Measurements from ENCODE around the gene ASB6.

Gene ASB6, protein sequence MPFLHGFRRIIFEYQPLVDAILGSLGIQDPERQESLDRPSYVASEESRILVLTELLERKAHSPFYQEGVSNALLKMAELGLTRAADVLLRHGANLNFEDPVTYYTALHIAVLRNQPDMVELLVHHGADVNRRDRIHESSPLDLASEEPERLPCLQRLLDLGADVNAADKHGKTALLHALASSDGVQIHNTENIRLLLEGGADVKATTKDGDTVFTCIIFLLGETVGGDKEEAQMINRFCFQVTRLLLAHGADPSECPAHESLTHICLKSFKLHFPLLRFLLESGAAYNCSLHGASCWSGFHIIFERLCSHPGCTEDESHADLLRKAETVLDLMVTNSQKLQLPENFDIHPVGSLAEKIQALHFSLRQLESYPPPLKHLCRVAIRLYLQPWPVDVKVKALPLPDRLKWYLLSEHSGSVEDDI

DNA sequence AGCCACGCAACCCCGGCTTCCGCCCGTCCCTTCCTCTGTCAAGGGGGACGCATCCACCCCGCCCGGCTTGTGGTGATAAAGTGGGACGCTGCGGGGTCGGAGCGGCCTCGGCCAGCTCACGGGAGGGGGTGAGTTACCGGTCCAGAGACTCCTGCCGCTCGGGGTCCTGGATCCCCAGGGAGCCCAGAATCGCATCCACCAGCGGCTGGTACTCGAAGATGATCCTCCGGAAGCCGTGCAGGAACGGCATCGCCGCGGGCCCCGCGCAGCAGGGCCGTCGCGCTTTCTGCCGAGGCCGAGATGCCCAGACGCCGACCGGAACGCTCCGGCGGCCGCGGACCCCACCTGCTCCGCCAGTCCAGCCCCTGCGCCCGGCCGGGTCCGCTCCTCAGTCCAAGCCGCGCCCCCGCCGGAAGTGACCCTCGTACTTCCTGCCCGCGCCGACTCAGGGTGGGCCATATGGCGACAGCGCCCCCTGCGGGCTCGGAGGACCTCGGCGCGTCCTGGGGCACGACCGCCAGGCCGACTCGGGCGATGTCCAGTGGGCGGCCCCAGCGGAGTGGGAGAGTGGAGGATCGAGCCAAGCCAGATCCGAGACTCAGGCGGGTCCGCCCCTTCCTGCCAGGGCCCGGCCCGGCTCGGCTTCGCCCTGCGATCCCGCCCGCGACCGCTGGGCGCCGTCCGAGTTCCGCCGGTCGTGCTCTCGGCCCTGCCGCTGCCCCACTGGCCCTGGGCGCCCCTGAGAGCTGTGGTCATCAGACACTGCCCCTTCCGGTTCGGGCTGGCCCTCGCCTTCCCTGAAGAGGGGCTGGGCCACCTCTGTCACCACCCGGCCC, at the start of gene ASB6:
Gene ASB6 (minus strand): TSS at position 402 of the 836 bp plus-strand sequence. CDS start 152 bp downstream, at position 250.
- DNase-seq (ENCODE audit: extremely low spot score): peak; percentile 99
- no peak for TF ChIP-seq LEF1 (IDR thresholded peaks at IDR 0.05; ENCODE audit: borderline replicate concordance)
- no peak for TF ChIP-seq ARNT (IDR thresholded peaks at IDR 0.05)
- no peak for TF ChIP-seq L3MBTL2 (conservative IDR thresholded peaks at IDR 0.05)
- no peak for TF ChIP-seq CTBP1 (IDR thresholded peaks at IDR 0.05; ENCODE audit: borderline replicate concordance)
- TF ChIP-seq ELF4 (IDR thresholded peaks at IDR 0.05): no peak
- TF ChIP-seq FOXK2 (IDR thresholded peaks at IDR 0.05): no peak
- TF ChIP-seq FOXA1 (IDR thresholded peaks at IDR 0.05): no peak
- TF ChIP-seq HDGF (IDR thresholded peaks at IDR 0.05; ENCODE audit: borderline replicate concordance): no peak
- no peak for TF ChIP-seq SUZ12 (IDR thresholded peaks at IDR 0.05)
- TF ChIP-seq NFRKB (IDR thresholded peaks at IDR 0.05): no peak
- POLR2A ChIA-PET: interaction anchor here (1.0 kb wide), 1 partner anchor 17 kb away, joined by 3 read pairs; no protein-coding TSS in a partner anchor
- CTCF ChIA-PET: interaction anchor here (0.7 to 1.0 kb wide), 5 partner anchors 9 to 141 kb away, joined by 3 to 7 read pairs (median 5); no protein-coding TSS in a partner anchor

DNA sequence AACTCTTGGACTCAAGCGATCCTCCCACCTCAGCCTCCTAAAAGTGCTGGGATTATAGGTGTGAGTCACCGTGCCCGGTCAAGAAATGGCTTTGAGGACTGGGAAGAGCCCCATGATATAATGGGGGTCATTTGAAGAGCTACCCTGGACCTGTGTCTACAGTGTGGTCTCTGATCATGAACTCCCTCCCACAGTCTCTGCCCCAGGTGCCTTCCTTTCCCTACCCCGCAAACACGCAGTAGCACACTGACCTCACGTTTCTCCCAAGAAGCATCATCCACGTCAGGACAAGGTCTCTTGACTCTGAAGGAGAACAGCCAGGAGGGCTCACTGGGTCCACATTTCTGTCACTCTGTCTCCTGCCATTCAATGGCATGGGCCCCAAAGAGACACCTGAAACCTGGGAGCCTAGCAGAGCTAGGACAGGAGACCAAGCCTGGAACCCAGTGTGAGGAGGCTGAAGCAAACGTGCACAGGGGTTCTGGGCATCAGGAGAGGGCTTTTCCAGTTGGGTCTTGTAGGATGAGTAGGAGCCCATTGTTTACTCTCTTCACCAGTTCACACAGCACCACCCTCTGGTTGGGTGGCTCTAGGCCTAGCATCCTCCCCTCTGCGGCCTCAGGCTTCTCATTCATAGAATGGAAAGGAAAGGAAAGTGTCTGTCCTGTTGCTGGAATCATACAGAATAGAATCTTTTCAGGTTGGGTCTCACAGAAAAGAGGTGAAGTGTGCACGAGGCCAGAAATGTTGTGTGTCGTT, 46.5 kb upstream of the ASB6 start:
- TF ChIP-seq SP1 (IDR thresholded peaks at IDR 0.05): no peak
- TF ChIP-seq L3MBTL2 (conservative IDR thresholded peaks at IDR 0.05): no peak
- TF ChIP-seq FOXM1 (IDR thresholded peaks at IDR 0.05; ENCODE audit: borderline replicate concordance): no peak
- TF ChIP-seq ELF4 (IDR thresholded peaks at IDR 0.05): no peak
- TF ChIP-seq ZNF384 (IDR thresholded peaks at IDR 0.05): no peak
- no peak for TF ChIP-seq FOXA1 (IDR thresholded peaks at IDR 0.05)
- no peak for TF ChIP-seq CTBP1 (IDR thresholded peaks at IDR 0.05; ENCODE audit: borderline replicate concordance)
- TF ChIP-seq ARNT (IDR thresholded peaks at IDR 0.05): no peak
- TF ChIP-seq NFRKB (IDR thresholded peaks at IDR 0.05): no peak
- TF ChIP-seq LEF1 (IDR thresholded peaks at IDR 0.05; ENCODE audit: borderline replicate concordance): no peak
- ChIA-PET CTCF (no interaction called here), POLR2A (no interaction called here)
- no peak for DNase-seq (ENCODE audit: extremely low spot score)

- ChIA-PET POLR2A (no interaction called here), CTCF (no interaction called here)
- TF ChIP-seq, protein P1, sequence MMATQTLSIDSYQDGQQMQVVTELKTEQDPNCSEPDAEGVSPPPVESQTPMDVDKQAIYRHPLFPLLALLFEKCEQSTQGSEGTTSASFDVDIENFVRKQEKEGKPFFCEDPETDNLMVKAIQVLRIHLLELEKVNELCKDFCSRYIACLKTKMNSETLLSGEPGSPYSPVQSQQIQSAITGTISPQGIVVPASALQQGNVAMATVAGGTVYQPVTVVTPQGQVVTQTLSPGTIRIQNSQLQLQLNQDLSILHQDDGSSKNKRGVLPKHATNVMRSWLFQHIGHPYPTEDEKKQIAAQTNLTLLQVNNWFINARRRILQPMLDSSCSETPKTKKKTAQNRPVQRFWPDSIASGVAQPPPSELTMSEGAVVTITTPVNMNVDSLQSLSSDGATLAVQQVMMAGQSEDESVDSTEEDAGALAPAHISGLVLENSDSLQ (IDR thresholded peaks at IDR 0.05): no peak
- DNase-seq (ENCODE audit: extremely low spot score): no peak
Observed at GRCh38 chr9:129687391-129687790, 45.4 kb upstream of the ASB6 start.

- no peak for DNase-seq (ENCODE audit: extremely low spot score)
- ChIA-PET CTCF (no interaction called here), POLR2A (no interaction called here)
- TF ChIP-seq FOXK2 (IDR thresholded peaks at IDR 0.05): no peak
- TF ChIP-seq, protein P1 (IDR thresholded peaks at IDR 0.05): 0 out of 2 replicates have a peak, but pooled peaks have one; percentile 10
Observed at GRCh38 chr9:129686736-129687135, 44.8 kb upstream of the ASB6 start.

- no peak for DNase-seq (ENCODE audit: extremely low spot score)
- no peak for TF ChIP-seq HDGF (IDR thresholded peaks at IDR 0.05; ENCODE audit: borderline replicate concordance)
- no peak for TF ChIP-seq BHLHE40 (IDR thresholded peaks at IDR 0.05; ENCODE audit: borderline replicate concordance)
- TF ChIP-seq, protein P1 (IDR thresholded peaks at IDR 0.05): no peak
- TF ChIP-seq L3MBTL2 (conservative IDR thresholded peaks at IDR 0.05): no peak
- no peak for TF ChIP-seq LEF1 (IDR thresholded peaks at IDR 0.05; ENCODE audit: borderline replicate concordance)
- no peak for TF ChIP-seq FOXM1 (IDR thresholded peaks at IDR 0.05; ENCODE audit: borderline replicate concordance)
- no peak for TF ChIP-seq SP1 (IDR thresholded peaks at IDR 0.05)
- TF ChIP-seq FOXK2 (IDR thresholded peaks at IDR 0.05): no peak
- TF ChIP-seq ELF4 (IDR thresholded peaks at IDR 0.05): no peak
- TF ChIP-seq CTBP1 (IDR thresholded peaks at IDR 0.05; ENCODE audit: borderline replicate concordance): no peak
- TF ChIP-seq FOXA1 (IDR thresholded peaks at IDR 0.05): no peak
- no peak for TF ChIP-seq ZNF384 (IDR thresholded peaks at IDR 0.05)
- no peak for TF ChIP-seq TARDBP (IDR thresholded peaks at IDR 0.05)
- TF ChIP-seq SUZ12 (IDR thresholded peaks at IDR 0.05): no peak
- no peak for TF ChIP-seq ARNT (IDR thresholded peaks at IDR 0.05)
- TF ChIP-seq NFRKB (IDR thresholded peaks at IDR 0.05): no peak
- POLR2A ChIA-PET: no interaction called here
- CTCF ChIA-PET: no interaction called here
Observed at GRCh38 chr9:129685933-129686259, 43.9 kb upstream of the ASB6 start.
